Psoas muscle (tissue), 8 donors: ENCODE data around the gene PSKH1. TPM values are rescaled to one million over a fixed set of nuclear protein-coding genes. Genes with fewer than 3 reads are reported as not detected.

Experiments used
- ATAC-seq, 4 donors: fragments of 200-7000 bp; cut with Tn5 transposase; one replicate each; pipeline ENCODE4 v1.9.1; 2020; ENCODE audit warnings: moderate library complexity in 3 of 4, mild to moderate bottlenecking in 2 of 4
- DNase-seq, 2 donors: peaks; one replicate each; pipeline ENCODE4 v3.0.0-alpha.2; 2020
- H3K27ac ChIP-seq: fragments of 200-600 bp; one replicate; pipeline ENCODE4 v1.8.0; 2022
- H3K27me3 ChIP-seq, 3 donors: fragments of 200-600 bp in 1 of 3; one replicate each; pipeline versions ENCODE4 v1.6.1 to v1.8.0; 2013 to 2022; ENCODE audit warnings: low read length in 2 of 3, mild to moderate bottlenecking in 2 of 3, moderate library complexity in 1 of 3; ENCODE audit not compliant: insufficient read depth in 3 of 3
- H3K36me3 ChIP-seq, 2 donors: fragments of 200-600 bp in 1 of 2; one replicate each; pipeline versions ENCODE4 v1.6.1 to v1.8.0; 2013 to 2022; ENCODE audit warnings: low read depth in 1 of 2, mild to moderate bottlenecking in 1 of 2, moderate library complexity in 1 of 2; ENCODE audit not compliant: insufficient read depth in 1 of 2
- H3K4me1 ChIP-seq: fragments of 200-600 bp; one replicate; pipeline ENCODE4 v1.8.0; 2022
- H3K4me3 ChIP-seq: fragments of 200-600 bp; one replicate; pipeline ENCODE4 v1.8.0; 2022; ENCODE audit warnings: mild to moderate bottlenecking
- H3K9me3 ChIP-seq: fragments of 200-600 bp; one replicate; pipeline ENCODE4 v1.8.0; 2022
- WGBS, 3 donors: extraction: QIAGEN DNeasy Blood & Tissue Kit; methylation state at CpG; one replicate each; pipeline versions ENCODE4 v1.1.6 to v1.1.7; 2013; 5-methylcytosine and 5-hydroxymethylcytosine counted together
- intact Hi-C, 2 donors: fragments of 100-400 bp; cut with DNase I; formaldehyde crosslinking; loops; one replicate each; pipeline versions ENCODE4 v1.11.0 to v1.14.2; 2022
- polyA plus RNA-seq, 3 donors: library from polyadenylated mRNA; stranded (reverse); fragments of 200-250 nt; gene quantifications; one replicate each; pipeline ENCODE4 v1.2.3, GENCODE V29; 2013
- total RNA-seq, 4 donors: library from RNA; stranded (reverse); fragmentation: NEBNext Ultra II Directional in 2 of 4; extraction: Animal tissue kit (Norgen Biotek cat#: 25700) in 2 of 4; gene quantifications; one replicate each; pipeline versions ENCODE4 v1.2.1 to v1.2.4, GENCODE V29; 2021 to 2023
- TF ChIP-seq, protein P1 (sequence below): fragments of 200-600 bp; IDR thresholded peaks from one replicate; pipeline ENCODE4 v1.8.0; 2022; ENCODE audit warnings: antibody characterized with exemption
- donor health status: healthy with polysubstance abuse.
- donor health status: DM: no; HTN: no; CAD: no; lungs with moderate emphysema.
- donor health status: Bipolar disorder and iron deficiency.
- donor health status: healthy.
- donor health status: DM: yes; HTN: yes; CAD: no.
- donor health status: DM: no; HTN: no; CAD: no.
- donor health status: DM: no; HTN: no; CAD: no.
- donor health status: DM: yes; HTN: yes; CAD: no.

The PSKH1 gene
- total and polyA plus RNA-seq, 7 donors: 9.6 to 18.8 (median 15.6) TPM

DNA sequence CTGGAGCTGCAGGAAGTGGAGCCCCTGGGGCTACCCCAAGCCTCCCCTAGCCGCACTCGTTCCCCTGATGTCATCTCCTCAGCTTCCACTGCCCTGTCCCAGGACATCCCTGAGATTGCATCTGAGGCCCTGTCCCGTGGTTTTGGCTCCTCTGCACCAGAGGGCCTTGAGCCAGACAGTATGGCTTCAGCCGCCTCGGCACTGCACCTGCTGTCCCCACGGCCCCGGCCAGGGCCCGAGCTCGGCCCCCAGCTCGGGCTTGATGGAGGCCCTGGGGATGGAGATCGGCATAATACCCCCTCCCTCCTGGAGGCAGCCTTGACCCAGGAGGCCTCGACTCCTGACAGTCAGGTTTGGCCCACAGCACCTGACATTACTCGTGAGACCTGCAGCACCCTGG is 12.5 kb upstream of the PSKH1 start:
- TF ChIP-seq, protein P1, sequence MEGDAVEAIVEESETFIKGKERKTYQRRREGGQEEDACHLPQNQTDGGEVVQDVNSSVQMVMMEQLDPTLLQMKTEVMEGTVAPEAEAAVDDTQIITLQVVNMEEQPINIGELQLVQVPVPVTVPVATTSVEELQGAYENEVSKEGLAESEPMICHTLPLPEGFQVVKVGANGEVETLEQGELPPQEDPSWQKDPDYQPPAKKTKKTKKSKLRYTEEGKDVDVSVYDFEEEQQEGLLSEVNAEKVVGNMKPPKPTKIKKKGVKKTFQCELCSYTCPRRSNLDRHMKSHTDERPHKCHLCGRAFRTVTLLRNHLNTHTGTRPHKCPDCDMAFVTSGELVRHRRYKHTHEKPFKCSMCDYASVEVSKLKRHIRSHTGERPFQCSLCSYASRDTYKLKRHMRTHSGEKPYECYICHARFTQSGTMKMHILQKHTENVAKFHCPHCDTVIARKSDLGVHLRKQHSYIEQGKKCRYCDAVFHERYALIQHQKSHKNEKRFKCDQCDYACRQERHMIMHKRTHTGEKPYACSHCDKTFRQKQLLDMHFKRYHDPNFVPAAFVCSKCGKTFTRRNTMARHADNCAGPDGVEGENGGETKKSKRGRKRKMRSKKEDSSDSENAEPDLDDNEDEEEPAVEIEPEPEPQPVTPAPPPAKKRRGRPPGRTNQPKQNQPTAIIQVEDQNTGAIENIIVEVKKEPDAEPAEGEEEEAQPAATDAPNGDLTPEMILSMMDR: no peak
- ATAC-seq (no peak), DNase-seq (no peak)
- peaks cover 6 to 91% of the 10 kb centered on the region in 2 donors for H3K36me3 ChIP-seq
- H3K27ac ChIP-seq: peak overlapping the region; percentile 93
- H3K27me3 ChIP-seq: no peaks in the 10 kb centered on the region
- no peak overlapping the region for H3K4me3 ChIP-seq
- WGBS, 3 donors: 37 to 44% (median 43%) methylated on average over 13 of the region's 13 CpGs
- intact Hi-C loops: loop anchor here (5.0 to 10.0 kb wide), 2 partner anchors 162 to 354 kb away; partner anchors contain the start of gene ESRP2 (in 1 of the 2)
- H3K9me3 ChIP-seq: no peaks in the 10 kb centered on the region
- peaks cover 63% of the 10 kb centered on the region for H3K4me1 ChIP-seq

DNA sequence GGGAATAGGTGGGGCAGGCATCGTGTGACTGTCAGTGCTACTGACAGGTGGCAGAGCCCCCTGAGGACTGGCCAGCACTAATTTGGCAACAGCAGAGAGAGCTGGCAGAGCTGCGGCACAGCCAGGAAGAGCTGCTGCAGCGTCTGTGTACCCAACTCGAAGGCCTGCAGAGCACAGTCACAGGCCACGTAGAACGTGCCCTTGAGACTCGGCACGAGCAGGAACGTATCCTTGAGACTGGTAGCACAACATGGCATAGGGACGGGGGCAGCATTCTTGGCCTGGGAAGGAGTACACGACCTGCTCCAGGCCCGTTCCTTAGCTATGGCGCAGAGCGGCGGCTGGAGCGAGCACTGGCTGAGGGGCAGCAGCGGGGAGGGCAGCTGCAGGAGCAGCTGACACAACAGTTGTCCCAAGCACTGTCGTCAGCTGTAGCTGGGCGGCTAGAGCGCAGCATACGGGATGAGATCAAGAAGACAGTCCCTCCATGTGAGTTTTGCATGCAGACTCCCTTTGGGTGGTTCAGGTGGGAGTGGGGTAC is 11.4 kb upstream of the PSKH1 start:
- H3K27ac ChIP-seq: peak overlapping the region; percentile 93
- WGBS, 3 donors: 17 to 44% (median 34%) methylated on average over 21 of the region's 21 CpGs
- H3K27me3 ChIP-seq: no peaks in the 10 kb centered on the region
- peak; percentile 50 to 82 for DNase-seq
- H3K4me1 ChIP-seq: peaks cover 61% of the 10 kb centered on the region
- ATAC-seq: peak; percentile 56 to 69 (median 65)
- H3K36me3 ChIP-seq: peaks cover 6 to 91% of the 10 kb centered on the region in 2 donors
- peak overlapping the region; percentile 31 for H3K4me3 ChIP-seq
- H3K9me3 ChIP-seq: no peaks in the 10 kb centered on the region
- TF ChIP-seq, protein P1: no peak
- intact Hi-C loops: loop anchor here (2.0 to 10.0 kb wide), 3 partner anchors 47 to 353 kb away; partner anchors contain the start of gene ESRP2 (in 1 of the 2)

DNA sequence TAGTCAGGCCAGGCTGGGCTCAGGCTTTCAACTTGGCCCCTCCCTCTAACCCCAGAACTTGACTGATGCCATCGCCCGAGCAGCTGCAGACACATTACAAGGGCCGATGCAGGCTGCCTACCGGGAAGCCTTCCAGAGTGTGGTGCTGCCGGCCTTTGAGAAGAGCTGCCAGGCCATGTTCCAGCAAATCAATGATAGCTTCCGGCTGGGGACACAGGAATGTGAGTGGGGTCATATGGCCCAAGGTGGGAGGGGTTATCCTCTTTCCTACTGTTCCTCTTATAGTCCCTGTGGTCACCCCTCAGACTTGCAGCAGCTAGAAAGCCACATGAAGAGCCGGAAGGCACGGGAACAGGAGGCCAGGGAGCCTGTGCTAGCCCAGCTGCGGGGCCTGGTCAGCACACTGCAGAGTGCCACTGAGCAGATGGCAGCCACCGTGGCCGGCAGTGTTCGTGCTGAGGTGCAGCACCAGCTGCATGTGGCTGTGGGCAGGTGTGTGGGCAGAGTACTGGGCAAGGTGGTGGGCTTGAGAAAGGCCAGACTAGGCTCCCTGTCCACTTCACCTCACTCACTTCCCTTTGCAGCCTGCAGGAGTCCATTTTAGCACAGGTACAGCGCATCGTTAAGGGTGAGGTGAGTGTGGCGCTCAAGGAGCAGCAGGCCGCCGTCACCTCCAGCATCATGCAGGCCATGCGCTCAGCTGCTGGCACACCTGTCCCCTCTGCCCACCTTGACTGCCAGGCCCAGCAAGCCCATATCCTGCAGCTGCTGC is 10.5 kb upstream of the PSKH1 start:
- Histone ChIP-seq H3K4me1 (peaks cover 61% of the 10 kb centered on the region), H3K9me3 (no peaks in the 10 kb centered on the region), H3K4me3 (peak overlapping the region; percentile 31), H3K27me3 (no peaks in the 10 kb centered on the region), H3K27ac (peak overlapping the region; percentile 93), H3K36me3 (peaks cover 4 to 83% of the 10 kb centered on the region in 2 donors)
- DNase-seq (peak; percentile 76 to 93), ATAC-seq (peak; percentile 81 to 84 (median 82))
- intact Hi-C loops: loop anchor here (2.0 to 10.0 kb wide), 3 partner anchors 46 to 352 kb away; partner anchors contain the start of gene ESRP2 (in 1 of the 2)
- TF ChIP-seq, protein P1: no peak
- WGBS, 3 donors: 34 to 41% (median 37%) methylated on average over 18 of the region's 18 CpGs

DNA sequence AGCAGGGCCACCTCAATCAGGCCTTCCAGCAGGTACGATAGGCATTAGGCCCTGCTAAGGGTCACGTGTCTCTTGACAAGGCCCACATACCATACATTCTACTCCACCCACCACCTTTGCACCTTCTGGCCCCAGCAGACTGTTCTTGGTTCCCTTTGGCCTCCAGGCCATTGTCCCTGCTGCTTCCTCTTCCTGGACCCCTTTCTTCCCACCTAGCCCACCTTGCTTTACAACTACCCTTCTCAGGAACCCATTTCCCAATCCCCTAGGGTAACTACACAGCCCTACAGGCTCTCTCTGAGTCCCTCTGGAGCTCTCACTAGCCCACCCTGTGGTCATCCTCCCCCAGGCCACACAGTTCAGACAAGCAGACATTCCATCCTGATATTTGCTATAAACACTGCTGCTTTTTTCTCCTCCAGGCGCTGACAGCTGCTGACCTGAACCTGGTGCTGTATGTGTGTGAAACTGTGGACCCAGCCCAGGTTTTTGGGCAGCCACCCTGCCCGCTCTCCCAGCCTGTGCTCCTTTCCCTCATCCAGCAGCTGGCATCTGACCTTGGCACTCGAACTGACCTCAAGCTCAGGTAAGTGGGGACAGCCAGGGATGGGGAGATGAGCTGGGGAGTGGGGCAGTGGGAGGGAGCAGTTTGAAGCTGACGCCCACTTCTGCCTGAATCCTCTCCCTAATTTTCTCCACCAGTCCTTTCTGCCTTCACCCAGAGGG is 9.7 kb upstream of the PSKH1 start:
- no peak for ATAC-seq
- DNase-seq: no peak
- TF ChIP-seq, protein P1: no peak
- Histone ChIP-seq H3K4me3 (peak overlapping the region; percentile 30), H3K9me3 (no peaks in the 10 kb centered on the region), H3K36me3 (peaks cover 4 to 75% of the 10 kb centered on the region in 2 donors), H3K4me1 (peaks cover 61% of the 10 kb centered on the region), H3K27ac (peak overlapping the region; percentile 93), H3K27me3 (no peaks in the 10 kb centered on the region)
- 61 to 83% (median 70%) methylated on average over 6 of the region's 6 CpGs for WGBS, 3 donors
- intact Hi-C loops: loop anchor here (2.0 to 10.0 kb wide), 3 partner anchors 45 to 351 kb away; partner anchors contain the start of gene ESRP2 (in 1 of the 2)
